ENCODE results near the gene ZCCHC9. TPM values are rescaled to one million over a fixed set of nuclear protein-coding genes. Genes with fewer than 3 reads are reported as not detected.

The ZCCHC9 gene
- polyA plus RNA-seq, 1 donor (not counting 4 experiments of a cell fraction or from before 2014, with no cell fraction given), result 24.1 TPM

DNA sequence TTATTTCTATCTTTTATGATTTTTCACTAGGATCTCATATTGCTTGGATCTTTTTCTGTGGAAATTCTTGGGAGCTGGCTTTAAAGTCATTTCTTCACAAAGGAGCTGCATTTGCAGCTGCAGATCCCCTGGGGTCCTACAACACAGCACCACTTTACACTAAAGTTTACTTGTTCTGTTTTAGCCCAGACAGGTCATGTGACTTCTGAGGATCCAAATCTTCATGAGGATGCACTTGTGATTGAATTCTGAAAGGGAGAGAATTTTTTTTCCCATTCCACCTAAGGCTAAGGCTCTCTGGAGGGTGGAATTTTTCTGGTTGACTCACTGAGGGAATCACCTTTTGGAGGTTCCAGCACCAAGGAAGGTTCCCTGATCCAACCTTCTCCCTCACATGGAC lies 49.1 kb downstream of the ZCCHC9 start:
- no peak for FAIRE-seq
- no peaks in the 10 kb centered on the region for H3K79me2 ChIP-seq (ENCODE audit: control insufficient read depth, insufficient read depth, low read length)
- H3K27me3 ChIP-seq (ENCODE audit: control insufficient read depth, extremely low read depth, insufficient read depth, low read length), result no peaks in the 10 kb centered on the region
- H3K4me1 ChIP-seq (ENCODE audit: control insufficient read depth, extremely low read depth, insufficient read depth, low read length), result no peaks in the 10 kb centered on the region
- no peak overlapping the region for H3K27ac ChIP-seq (ENCODE audit: control insufficient read depth, insufficient read depth, low read length)
- dilution Hi-C loops (cut with MboI; ENCODE audit: extremely low pct_ligation_motif_present, low sequenced_read_pairs), result no loop called here
- DNase-seq (ENCODE audit: low read depth, low spot score), result no peak
- no peak for TF ChIP-seq EZH2 (IDR thresholded peaks at IDR 0.05; ENCODE audit: low read length)
- TF ChIP-seq, protein P1, sequence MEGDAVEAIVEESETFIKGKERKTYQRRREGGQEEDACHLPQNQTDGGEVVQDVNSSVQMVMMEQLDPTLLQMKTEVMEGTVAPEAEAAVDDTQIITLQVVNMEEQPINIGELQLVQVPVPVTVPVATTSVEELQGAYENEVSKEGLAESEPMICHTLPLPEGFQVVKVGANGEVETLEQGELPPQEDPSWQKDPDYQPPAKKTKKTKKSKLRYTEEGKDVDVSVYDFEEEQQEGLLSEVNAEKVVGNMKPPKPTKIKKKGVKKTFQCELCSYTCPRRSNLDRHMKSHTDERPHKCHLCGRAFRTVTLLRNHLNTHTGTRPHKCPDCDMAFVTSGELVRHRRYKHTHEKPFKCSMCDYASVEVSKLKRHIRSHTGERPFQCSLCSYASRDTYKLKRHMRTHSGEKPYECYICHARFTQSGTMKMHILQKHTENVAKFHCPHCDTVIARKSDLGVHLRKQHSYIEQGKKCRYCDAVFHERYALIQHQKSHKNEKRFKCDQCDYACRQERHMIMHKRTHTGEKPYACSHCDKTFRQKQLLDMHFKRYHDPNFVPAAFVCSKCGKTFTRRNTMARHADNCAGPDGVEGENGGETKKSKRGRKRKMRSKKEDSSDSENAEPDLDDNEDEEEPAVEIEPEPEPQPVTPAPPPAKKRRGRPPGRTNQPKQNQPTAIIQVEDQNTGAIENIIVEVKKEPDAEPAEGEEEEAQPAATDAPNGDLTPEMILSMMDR (optimal IDR thresholded peaks at IDR 0.05 in 1 of 3, IDR thresholded peaks at IDR 0.05 in 1 of 3, conservative IDR thresholded peaks at IDR 0.05 in 1 of 3; ENCODE audit: extremely low read depth in 1 of 3, insufficient read depth in 2 of 3, low read length in 3 of 3), result no peak
- no peaks in the 10 kb centered on the region for H3K36me3 ChIP-seq (ENCODE audit: control insufficient read depth in 2 of 2, extremely low read depth in 1 of 2, insufficient read depth in 2 of 2, low read length in 2 of 2)
- no peaks in the 10 kb centered on the region for H3K9me1 ChIP-seq (ENCODE audit: control insufficient read depth, extremely low read depth, insufficient read depth, low read length)
- H3K9ac ChIP-seq (ENCODE audit: control insufficient read depth, extremely low read depth, insufficient read depth, low read length), result no peak overlapping the region
- no peaks in the 10 kb centered on the region for H3K9me3 ChIP-seq (ENCODE audit: control insufficient read depth, low read depth, low read length)
- H2AFZ ChIP-seq (ENCODE audit: control insufficient read depth, low read length), result no peak overlapping the region
- no peak overlapping the region for H3K4me3 ChIP-seq (ENCODE audit: control insufficient read depth in 2 of 3, extremely low read depth in 1 of 3, insufficient read depth in 2 of 3, low read depth in 1 of 3, low read length in 3 of 3)
- no peaks in the 10 kb centered on the region for H4K20me1 ChIP-seq (ENCODE audit: control insufficient read depth, extremely low read depth, insufficient read depth, low read length)
- no peak overlapping the region for H3K4me2 ChIP-seq (ENCODE audit: control insufficient read depth, extremely low read depth, insufficient read depth, low read depth, low read length)

DNA sequence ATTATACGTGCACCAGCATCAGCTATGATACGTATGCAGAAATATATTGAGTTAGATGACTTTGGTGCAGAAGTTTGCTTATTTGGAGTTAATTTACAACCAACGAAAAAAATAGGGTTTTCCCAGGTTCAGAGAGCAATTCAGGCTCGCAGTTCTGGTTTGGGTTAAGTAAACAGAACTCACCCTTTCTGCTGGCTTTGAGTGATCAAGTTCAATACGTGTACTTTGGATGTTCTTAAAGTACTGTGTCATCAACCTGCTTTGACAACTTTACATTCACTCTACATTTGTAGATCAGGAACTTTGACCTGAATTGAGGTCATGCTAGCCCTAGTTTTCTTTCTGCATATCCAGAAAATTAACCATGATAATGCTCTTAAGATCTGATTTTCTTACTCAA lies 51.8 kb downstream of the ZCCHC9 start:
- Histone ChIP-seq H3K27ac (ENCODE audit: control insufficient read depth, insufficient read depth, low read length) (no peak overlapping the region), H2AFZ (ENCODE audit: control insufficient read depth, low read length) (no peak overlapping the region), H3K4me2 (ENCODE audit: control insufficient read depth, extremely low read depth, insufficient read depth, low read depth, low read length) (no peak overlapping the region), H3K9me1 (ENCODE audit: control insufficient read depth, extremely low read depth, insufficient read depth, low read length) (no peaks in the 10 kb centered on the region), H3K9ac (ENCODE audit: control insufficient read depth, extremely low read depth, insufficient read depth, low read length) (no peak overlapping the region), H3K9me3 (ENCODE audit: control insufficient read depth, low read depth, low read length) (no peaks in the 10 kb centered on the region), H3K27me3 (ENCODE audit: control insufficient read depth, extremely low read depth, insufficient read depth, low read length) (no peaks in the 10 kb centered on the region), H3K4me3 (ENCODE audit: control insufficient read depth in 2 of 3, extremely low read depth in 1 of 3, insufficient read depth in 2 of 3, low read depth in 1 of 3, low read length in 3 of 3) (no peak overlapping the region), H3K36me3 (ENCODE audit: control insufficient read depth in 2 of 2, extremely low read depth in 1 of 2, insufficient read depth in 2 of 2, low read length in 2 of 2) (no peaks in the 10 kb centered on the region), H3K79me2 (ENCODE audit: control insufficient read depth, insufficient read depth, low read length) (no peaks in the 10 kb centered on the region), H3K4me1 (ENCODE audit: control insufficient read depth, extremely low read depth, insufficient read depth, low read length) (no peaks in the 10 kb centered on the region), H4K20me1 (ENCODE audit: control insufficient read depth, extremely low read depth, insufficient read depth, low read length) (no peaks in the 10 kb centered on the region)
- TF ChIP-seq EZH2 (IDR thresholded peaks at IDR 0.05; ENCODE audit: low read length), result no peak
- TF ChIP-seq, protein P1 (optimal IDR thresholded peaks at IDR 0.05 in 1 of 3, IDR thresholded peaks at IDR 0.05 in 1 of 3, conservative IDR thresholded peaks at IDR 0.05 in 1 of 3; ENCODE audit: extremely low read depth in 1 of 3, insufficient read depth in 2 of 3, low read length in 3 of 3), result no peak
- no peak for DNase-seq (ENCODE audit: low read depth, low spot score)
- dilution Hi-C loops (cut with MboI; ENCODE audit: extremely low pct_ligation_motif_present, low sequenced_read_pairs), result no loop called here
- no peak for FAIRE-seq
